ENCODE data around the gene IL18RAP. TPM values are rescaled to one million over a fixed set of nuclear protein-coding genes. Genes with fewer than 3 reads are reported as not detected.

The IL18RAP gene
- total RNA-seq, 2 donors from 2014 or later: 159 to 355 TPM

GRCh38 chr2:102481931-102482330 lies 59.0 kb downstream of the IL18RAP start:
- Mint-ChIP-seq H3K4me1 (ENCODE audit: low read depth in 2 of 2) (peaks cover 4 to 11% of the 10 kb centered on the region in 2 donors), H3K27me3 (peaks cover 8 to 14% of the 10 kb centered on the region in 2 donors), H3K36me3 (no peaks in the 10 kb centered on the region), H3K9me3 (no peaks in the 10 kb centered on the region), H3K27ac (no peak overlapping the region), H3K4me3 (no peak overlapping the region)
- no peak for DNase-seq (ENCODE audit: low spot score)
- ATAC-seq: no peak

GRCh38 chr2:102483086-102483485 lies 60.1 kb downstream of the IL18RAP start:
- Mint-ChIP-seq H3K9me3 (no peaks in the 10 kb centered on the region), H3K36me3 (no peaks in the 10 kb centered on the region), H3K4me3 (no peak overlapping the region), H3K27me3 (peaks cover 2% of the 10 kb centered on the region in 2 donors), H3K4me1 (ENCODE audit: low read depth in 2 of 2) (peaks cover 11 to 20% of the 10 kb centered on the region in 2 donors), H3K27ac (no peak overlapping the region)
- ATAC-seq (no peak), DNase-seq (ENCODE audit: low spot score) (no peak)

GRCh38 chr2:102484310-102485061 lies 61.5 kb downstream of the IL18RAP start:
- H3K27ac Mint-ChIP-seq: no peak overlapping the region
- H3K4me3 Mint-ChIP-seq: no peak overlapping the region
- no peaks in the 10 kb centered on the region for H3K9me3 Mint-ChIP-seq
- ATAC-seq (no peak), DNase-seq (ENCODE audit: low spot score) (no peak)
- peaks cover 0 to 2% of the 10 kb centered on the region in 2 donors for H3K27me3 Mint-ChIP-seq
- H3K36me3 Mint-ChIP-seq: no peaks in the 10 kb centered on the region
- peaks cover 18 to 29% of the 10 kb centered on the region in 2 donors for H3K4me1 Mint-ChIP-seq (ENCODE audit: low read depth in 2 of 2)

GRCh38 chr2:102485147-102485785 lies 62.3 kb downstream of the IL18RAP start:
- H3K4me1 Mint-ChIP-seq (ENCODE audit: low read depth in 2 of 2): peaks cover 26 to 34% of the 10 kb centered on the region in 2 donors

GRCh38 chr2:102486941-102487702 lies 64.2 kb downstream of the IL18RAP start:
- Mint-ChIP-seq H3K4me1 (ENCODE audit: low read depth in 2 of 2) (peaks cover 26 to 36% of the 10 kb centered on the region in 2 donors), H3K27me3 (no peaks in the 10 kb centered on the region), H3K4me3 (no peak overlapping the region), H3K27ac (no peak overlapping the region), H3K36me3 (no peaks in the 10 kb centered on the region), H3K9me3 (no peaks in the 10 kb centered on the region)
- ATAC-seq: no peak
- no peak for DNase-seq (ENCODE audit: low spot score)

More at GRCh38 chr2:102485147-102485785, 62.3 kb downstream of the IL18RAP start:
- no peak overlapping the region for H3K4me3 Mint-ChIP-seq
- H3K27me3 Mint-ChIP-seq: peaks cover 0 to 2% of the 10 kb centered on the region in 2 donors
- ATAC-seq: no peak
- H3K36me3 Mint-ChIP-seq: no peaks in the 10 kb centered on the region
- H3K9me3 Mint-ChIP-seq: no peaks in the 10 kb centered on the region
- DNase-seq (ENCODE audit: low spot score): no peak
- H3K27ac Mint-ChIP-seq: no peak overlapping the region

- Mint-ChIP-seq H3K27me3 (no peaks in the 10 kb centered on the region), H3K27ac (no peak overlapping the region), H3K9me3 (no peaks in the 10 kb centered on the region), H3K4me1 (ENCODE audit: low read depth in 2 of 2) (peaks cover 26 to 36% of the 10 kb centered on the region in 2 donors), H3K36me3 (peaks cover 2% of the 10 kb centered on the region), H3K4me3 (no peak overlapping the region)
- no peak for DNase-seq (ENCODE audit: low spot score)
- ATAC-seq: no peak
Observed at GRCh38 chr2:102487761-102488462, 65.0 kb downstream of the IL18RAP start.

GRCh38 chr2:102489646-102490045 lies 66.7 kb downstream of the IL18RAP start:
- peaks cover 26 to 36% of the 10 kb centered on the region in 2 donors for H3K4me1 Mint-ChIP-seq (ENCODE audit: low read depth in 2 of 2)
- peak overlapping the region; percentile 2 to 28 for H3K27ac Mint-ChIP-seq
- peak; percentile 69 for DNase-seq (ENCODE audit: low spot score)
- no peaks in the 10 kb centered on the region for H3K27me3 Mint-ChIP-seq
- peak overlapping the region; percentile 35 for H3K4me3 Mint-ChIP-seq
- peaks cover 7% of the 10 kb centered on the region for H3K36me3 Mint-ChIP-seq
- no peaks in the 10 kb centered on the region for H3K9me3 Mint-ChIP-seq
- peak; percentile 73 to 77 for ATAC-seq

GRCh38 chr2:102492006-102492405 lies 69.0 kb downstream of the IL18RAP start:
- H3K9me3 Mint-ChIP-seq: no peaks in the 10 kb centered on the region
- no peak for ATAC-seq

GRCh38 chr2:102494570-102494969 lies 71.6 kb downstream of the IL18RAP start:
- Mint-ChIP-seq H3K36me3 (peaks cover 7% of the 10 kb centered on the region), H3K4me1 (ENCODE audit: low read depth in 2 of 2) (peaks cover 23 to 26% of the 10 kb centered on the region in 2 donors), H3K4me3 (no peak overlapping the region), H3K27me3 (peaks cover 2 to 10% of the 10 kb centered on the region in 2 donors), H3K27ac (no peak overlapping the region), H3K9me3 (no peaks in the 10 kb centered on the region)
- DNase-seq (ENCODE audit: low spot score) (no peak), ATAC-seq (no peak)

More at GRCh38 chr2:102492006-102492405, 69.0 kb downstream of the IL18RAP start:
- Mint-ChIP-seq H3K4me1 (ENCODE audit: low read depth in 2 of 2) (peaks cover 24 to 32% of the 10 kb centered on the region in 2 donors), H3K4me3 (no peak overlapping the region), H3K36me3 (peaks cover 7% of the 10 kb centered on the region), H3K27me3 (peaks cover 2 to 10% of the 10 kb centered on the region in 2 donors), H3K27ac (no peak overlapping the region)
- no peak for DNase-seq (ENCODE audit: low spot score)

- peak in 1 of 2 donors; percentile 72 for ATAC-seq
- no peak for DNase-seq (ENCODE audit: low spot score)
- H3K4me1 Mint-ChIP-seq (ENCODE audit: low read depth in 2 of 2): peaks cover 15 to 25% of the 10 kb centered on the region in 2 donors
- no peaks in the 10 kb centered on the region for H3K9me3 Mint-ChIP-seq
- peak overlapping the region in 1 of 2 donors; percentile 0 for H3K27ac Mint-ChIP-seq
- peaks cover 6 to 10% of the 10 kb centered on the region in 2 donors for H3K27me3 Mint-ChIP-seq
- no peaks in the 10 kb centered on the region for H3K36me3 Mint-ChIP-seq
- peak overlapping the region; percentile 65 for H3K4me3 Mint-ChIP-seq
Observed at GRCh38 chr2:102498414-102498813, 75.5 kb downstream of the IL18RAP start.

- H3K4me1 Mint-ChIP-seq (ENCODE audit: low read depth in 2 of 2): peaks cover 15 to 25% of the 10 kb centered on the region in 2 donors
- no peak overlapping the region for H3K27ac Mint-ChIP-seq
Observed at GRCh38 chr2:102499558-102499957, 76.6 kb downstream of the IL18RAP start.

More at GRCh38 chr2:102499558-102499957, 76.6 kb downstream of the IL18RAP start:
- Mint-ChIP-seq H3K36me3 (no peaks in the 10 kb centered on the region), H3K27me3 (peaks cover 10% of the 10 kb centered on the region in 2 donors), H3K9me3 (no peaks in the 10 kb centered on the region), H3K4me3 (peak overlapping the region; percentile 12)
- DNase-seq (ENCODE audit: low spot score): no peak
- ATAC-seq: no peak

All from natural killer cell treated with Interleukin-12 subunit alpha and Interleukin-12 subunit beta and Interleukin-15 and Interleukin-18, amount 100 ng/mL, for 72 hours (primary cell).